HepG2 (cell line): ENCODE data around the gene ANKRD17.

Experiments
- TF ChIP-seq, protein P1 (sequence below): sonication (generic); formaldehyde crosslinking; IDR thresholded peaks from 2 replicates; pipeline ENCODE4 v1.4.0; 2020; ENCODE audit warnings: missing genetic modification reagents
- TF ChIP-seq, protein P2 (sequence below): sonication (generic); formaldehyde crosslinking; IDR thresholded peaks from 2 replicates; pipeline ENCODE4 v1.5.0; 2020; ENCODE audit warnings: mild to moderate bottlenecking, missing genetic modification reagents, moderate library complexity

DNA sequence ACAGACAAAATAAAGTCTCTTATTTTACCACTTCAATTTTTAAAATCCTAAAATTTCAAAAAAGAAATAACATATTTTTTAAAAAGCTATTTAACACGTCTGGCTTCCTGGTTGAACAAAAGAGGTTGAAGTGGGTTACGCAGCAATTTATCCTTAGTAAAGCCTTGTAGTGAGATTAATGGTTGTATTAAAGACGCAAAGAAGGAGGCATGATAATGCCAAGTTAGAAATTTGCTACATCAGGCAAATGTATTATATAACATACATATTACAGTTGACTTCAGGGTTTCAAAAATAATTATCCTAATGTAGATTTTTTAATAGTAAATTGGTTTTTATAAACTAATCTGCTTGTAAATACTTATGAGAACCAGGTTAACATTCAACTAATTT, 35.3 kb downstream of the ANKRD17 start:
- TF ChIP-seq, protein P1, sequence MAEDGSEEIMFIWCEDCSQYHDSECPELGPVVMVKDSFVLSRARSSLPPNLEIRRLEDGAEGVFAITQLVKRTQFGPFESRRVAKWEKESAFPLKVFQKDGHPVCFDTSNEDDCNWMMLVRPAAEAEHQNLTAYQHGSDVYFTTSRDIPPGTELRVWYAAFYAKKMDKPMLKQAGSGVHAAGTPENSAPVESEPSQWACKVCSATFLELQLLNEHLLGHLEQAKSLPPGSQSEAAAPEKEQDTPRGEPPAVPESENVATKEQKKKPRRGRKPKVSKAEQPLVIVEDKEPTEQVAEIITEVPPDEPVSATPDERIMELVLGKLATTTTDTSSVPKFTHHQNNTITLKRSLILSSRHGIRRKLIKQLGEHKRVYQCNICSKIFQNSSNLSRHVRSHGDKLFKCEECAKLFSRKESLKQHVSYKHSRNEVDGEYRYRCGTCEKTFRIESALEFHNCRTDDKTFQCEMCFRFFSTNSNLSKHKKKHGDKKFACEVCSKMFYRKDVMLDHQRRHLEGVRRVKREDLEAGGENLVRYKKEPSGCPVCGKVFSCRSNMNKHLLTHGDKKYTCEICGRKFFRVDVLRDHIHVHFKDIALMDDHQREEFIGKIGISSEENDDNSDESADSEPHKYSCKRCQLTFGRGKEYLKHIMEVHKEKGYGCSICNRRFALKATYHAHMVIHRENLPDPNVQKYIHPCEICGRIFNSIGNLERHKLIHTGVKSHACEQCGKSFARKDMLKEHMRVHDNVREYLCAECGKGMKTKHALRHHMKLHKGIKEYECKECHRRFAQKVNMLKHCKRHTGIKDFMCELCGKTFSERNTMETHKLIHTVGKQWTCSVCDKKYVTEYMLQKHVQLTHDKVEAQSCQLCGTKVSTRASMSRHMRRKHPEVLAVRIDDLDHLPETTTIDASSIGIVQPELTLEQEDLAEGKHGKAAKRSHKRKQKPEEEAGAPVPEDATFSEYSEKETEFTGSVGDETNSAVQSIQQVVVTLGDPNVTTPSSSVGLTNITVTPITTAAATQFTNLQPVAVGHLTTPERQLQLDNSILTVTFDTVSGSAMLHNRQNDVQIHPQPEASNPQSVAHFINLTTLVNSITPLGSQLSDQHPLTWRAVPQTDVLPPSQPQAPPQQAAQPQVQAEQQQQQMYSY (CRISPR knock-in tag), result no peak
- TF ChIP-seq, protein P2, sequence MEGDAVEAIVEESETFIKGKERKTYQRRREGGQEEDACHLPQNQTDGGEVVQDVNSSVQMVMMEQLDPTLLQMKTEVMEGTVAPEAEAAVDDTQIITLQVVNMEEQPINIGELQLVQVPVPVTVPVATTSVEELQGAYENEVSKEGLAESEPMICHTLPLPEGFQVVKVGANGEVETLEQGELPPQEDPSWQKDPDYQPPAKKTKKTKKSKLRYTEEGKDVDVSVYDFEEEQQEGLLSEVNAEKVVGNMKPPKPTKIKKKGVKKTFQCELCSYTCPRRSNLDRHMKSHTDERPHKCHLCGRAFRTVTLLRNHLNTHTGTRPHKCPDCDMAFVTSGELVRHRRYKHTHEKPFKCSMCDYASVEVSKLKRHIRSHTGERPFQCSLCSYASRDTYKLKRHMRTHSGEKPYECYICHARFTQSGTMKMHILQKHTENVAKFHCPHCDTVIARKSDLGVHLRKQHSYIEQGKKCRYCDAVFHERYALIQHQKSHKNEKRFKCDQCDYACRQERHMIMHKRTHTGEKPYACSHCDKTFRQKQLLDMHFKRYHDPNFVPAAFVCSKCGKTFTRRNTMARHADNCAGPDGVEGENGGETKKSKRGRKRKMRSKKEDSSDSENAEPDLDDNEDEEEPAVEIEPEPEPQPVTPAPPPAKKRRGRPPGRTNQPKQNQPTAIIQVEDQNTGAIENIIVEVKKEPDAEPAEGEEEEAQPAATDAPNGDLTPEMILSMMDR (CRISPR knock-in tag), result no peak
